ENCODE results near the gene CRADD.

GRCh38 chr12:93879476-93880421, 202.6 kb downstream of the CRADD start:
- TF ChIP-seq POLR2A (IDR thresholded peaks at IDR 0.05; ENCODE audit: low read length) (no peak), GATA1 (IDR thresholded peaks at IDR 0.05; ENCODE audit: low read depth, low read length) (no peak)
